CD4-positive, alpha-beta T cell treated with Interferon alpha-2 for 1 hour (primary cell): ENCODE data around the gene YIPF5.

Source experiments
- DNase-seq, 2 donors: peaks; one replicate each; pipeline ENCODE4 v3.0.0-alpha.2; 2020 to 2022

YIPF5 gene

GRCh38 chr5:144177548-144177947, 7.1 kb upstream of the YIPF5 start:
- no peak for DNase-seq

DNA sequence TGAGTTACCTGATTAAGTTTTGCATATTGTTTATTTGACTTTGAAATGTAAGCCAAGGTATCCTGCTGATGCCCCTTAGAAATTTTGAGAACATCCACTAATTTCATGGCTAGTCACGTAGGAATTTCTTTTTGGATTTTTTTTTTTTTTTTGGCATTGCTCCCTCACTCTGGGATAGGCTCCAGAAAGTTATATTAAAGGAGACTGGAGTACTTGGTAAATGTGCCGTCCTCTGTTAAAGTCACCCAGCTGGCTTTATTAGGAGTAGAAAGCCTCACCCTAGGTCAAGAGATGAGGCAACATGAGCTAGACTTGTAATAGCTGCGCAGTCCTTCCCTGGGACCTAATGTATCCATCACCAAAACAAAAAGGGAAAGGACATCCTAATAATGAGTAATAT, 3.3 kb upstream of the YIPF5 start:
- DNase-seq, result no peak

DNA sequence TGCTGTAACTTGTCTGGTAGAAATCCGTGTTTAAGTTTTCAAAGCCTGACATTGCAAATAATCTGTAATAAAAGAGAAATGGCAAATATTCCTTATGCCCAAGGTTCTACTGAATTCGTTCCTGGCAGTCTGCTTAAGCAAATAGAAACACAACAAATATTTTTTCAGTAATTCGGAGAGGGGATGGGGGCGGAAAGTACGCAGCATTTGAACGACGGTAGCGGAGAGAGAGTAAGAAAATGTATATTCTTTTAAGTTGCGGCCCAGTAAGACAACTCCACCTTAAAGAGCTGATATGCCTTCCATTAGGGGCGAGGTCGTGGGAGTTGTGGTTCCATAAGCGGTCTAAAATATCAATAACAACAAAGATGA, 569 bp downstream of the YIPF5 start:
- no peak for DNase-seq

DNA sequence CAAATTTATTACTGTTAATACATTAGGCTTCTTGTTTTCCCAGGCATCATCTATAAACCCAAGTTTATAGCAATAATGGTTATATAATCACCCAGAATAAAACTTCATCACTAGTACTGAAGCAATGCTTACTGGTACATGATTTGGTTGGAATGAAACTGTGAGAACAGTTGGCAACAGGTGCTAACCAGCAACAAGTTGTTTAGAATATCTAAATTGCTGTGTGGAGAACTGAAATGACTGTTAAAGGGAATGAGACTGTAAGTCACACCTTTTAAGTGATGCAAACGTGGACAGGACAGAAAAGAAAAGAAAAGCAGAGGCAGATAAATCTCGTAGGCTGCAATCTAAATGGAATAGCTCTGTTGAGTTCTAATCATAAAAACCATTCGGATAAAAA, 2.5 kb downstream of the YIPF5 start:
- no peak for DNase-seq

DNA sequence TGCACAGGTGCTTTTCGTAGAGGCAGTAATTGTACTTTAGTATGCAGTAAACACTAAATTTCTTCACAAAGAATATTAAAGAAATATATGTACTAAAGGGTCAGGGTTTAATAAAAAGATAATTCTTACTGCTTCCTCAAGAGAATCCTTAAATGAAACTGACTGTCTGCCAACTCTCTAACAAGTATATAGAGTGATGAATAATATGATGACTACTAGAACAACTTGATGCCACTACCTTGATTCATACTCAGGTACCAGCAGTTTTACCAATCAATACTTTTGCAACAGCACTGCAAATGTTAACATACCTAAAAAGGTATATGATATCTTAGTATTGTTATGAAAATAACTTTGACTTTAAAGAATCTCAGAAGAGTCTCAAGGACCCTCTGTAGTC, 3.8 kb downstream of the YIPF5 start:
- no peak for DNase-seq

- DNase-seq, result no peak
These were observed 7.8 kb downstream of the YIPF5 start for GRCh38 chr5:144162686-144163085.

DNA sequence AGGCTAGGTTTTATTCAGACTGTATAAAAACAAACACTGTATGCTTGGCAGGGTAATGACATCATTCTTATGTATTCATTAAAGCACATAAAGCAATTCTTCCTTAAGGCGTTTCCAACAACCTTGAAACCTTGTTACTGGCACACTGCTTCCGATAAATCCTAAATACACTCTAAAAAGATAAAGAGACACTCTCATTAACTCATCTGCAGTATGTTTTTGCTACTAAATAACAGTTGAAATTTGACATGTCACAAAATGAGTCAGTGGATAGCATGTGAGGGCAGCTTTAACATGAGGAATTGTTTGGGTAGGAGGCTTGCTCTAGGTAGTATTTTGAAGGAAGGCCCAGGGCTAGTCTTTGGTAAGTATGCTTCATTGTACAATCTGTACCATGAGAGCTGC, 13.7 kb downstream of the YIPF5 start:
- DNase-seq, result no peak

GRCh38 chr5:144151026-144151425, 19.4 kb downstream of the YIPF5 start:
- no peak for DNase-seq

DNA sequence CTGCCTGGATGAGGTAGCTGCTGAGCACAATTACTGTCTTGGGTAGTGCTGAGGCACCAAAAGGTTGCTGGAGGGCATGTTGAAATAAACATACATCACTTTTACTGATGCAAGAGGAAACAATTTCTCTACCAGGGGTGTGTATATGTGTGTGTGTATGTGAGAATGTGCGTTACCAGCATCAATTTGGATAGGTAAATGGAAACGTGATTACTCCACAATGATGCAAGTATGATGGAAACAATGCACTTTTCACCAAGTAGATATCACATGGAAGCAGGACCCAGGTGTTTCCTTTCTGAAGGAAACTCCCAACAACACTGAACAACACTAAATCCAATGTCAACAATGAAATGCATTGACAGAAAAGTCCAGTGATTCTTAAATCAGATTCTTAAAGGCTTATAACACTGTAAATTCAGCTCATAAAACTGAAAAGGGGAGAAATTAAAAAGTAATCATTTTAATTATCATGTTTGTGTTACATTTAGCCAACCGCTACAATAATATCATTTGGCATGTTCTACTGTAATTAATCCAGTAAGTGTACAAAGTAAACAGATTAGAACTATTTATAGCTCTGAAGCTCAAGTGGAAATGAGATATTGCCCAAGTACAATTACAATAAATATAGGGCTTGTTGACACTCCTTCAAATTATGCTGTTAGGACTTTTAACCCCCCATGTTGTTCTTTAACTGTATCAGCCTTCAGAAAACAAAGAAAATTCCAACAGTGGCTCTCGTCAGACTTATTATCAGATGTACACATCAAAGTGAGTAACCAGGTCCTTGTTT, 25.3 kb downstream of the YIPF5 start:
- DNase-seq, result no peak

GRCh38 chr5:144143625-144144024, 26.8 kb downstream of the YIPF5 start:
- no peak for DNase-seq

DNA sequence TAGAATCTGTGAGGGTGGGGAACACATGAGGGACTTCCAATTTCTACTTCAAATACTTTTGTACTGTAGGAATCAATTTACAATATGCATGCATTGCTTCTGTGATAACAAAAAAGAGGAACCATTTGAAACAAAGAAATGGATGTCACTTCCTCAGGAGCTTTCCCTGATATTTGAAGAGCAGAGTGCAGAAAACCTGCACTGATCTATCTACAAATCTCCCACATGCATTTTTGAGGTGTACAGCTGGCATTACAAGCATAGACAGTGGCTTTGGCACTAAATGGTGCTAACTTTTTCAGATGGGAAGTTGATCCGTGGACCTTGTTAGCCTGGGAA, 27.7 kb downstream of the YIPF5 start:
- DNase-seq, result no peak

- DNase-seq, result peak in 1 of 2 donors; percentile 28
These were observed 28.2 kb downstream of the YIPF5 start for GRCh38 chr5:144142139-144142823.

DNA sequence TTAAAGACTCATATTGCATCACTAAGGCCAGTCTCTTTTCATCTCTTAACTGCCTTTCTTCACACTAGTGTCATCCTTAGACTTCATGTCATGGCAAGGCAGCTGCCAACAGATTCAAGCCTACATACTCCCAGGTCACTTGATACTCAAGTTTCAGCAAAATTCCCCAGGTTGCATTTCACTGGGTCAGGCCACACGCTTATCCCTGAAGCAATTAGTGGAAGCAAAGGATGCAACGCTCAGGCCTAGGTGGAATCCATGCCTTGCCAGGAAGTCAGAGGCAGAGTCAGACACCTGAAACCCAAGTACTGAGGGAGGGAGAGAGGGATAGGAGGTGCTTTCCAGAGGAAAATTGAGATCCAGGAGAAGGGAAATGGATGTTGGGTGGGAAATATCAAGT, 28.9 kb downstream of the YIPF5 start:
- DNase-seq, result no peak

- no peak for DNase-seq
These were observed 30.9 kb downstream of the YIPF5 start for GRCh38 chr5:144139586-144139985.

DNA sequence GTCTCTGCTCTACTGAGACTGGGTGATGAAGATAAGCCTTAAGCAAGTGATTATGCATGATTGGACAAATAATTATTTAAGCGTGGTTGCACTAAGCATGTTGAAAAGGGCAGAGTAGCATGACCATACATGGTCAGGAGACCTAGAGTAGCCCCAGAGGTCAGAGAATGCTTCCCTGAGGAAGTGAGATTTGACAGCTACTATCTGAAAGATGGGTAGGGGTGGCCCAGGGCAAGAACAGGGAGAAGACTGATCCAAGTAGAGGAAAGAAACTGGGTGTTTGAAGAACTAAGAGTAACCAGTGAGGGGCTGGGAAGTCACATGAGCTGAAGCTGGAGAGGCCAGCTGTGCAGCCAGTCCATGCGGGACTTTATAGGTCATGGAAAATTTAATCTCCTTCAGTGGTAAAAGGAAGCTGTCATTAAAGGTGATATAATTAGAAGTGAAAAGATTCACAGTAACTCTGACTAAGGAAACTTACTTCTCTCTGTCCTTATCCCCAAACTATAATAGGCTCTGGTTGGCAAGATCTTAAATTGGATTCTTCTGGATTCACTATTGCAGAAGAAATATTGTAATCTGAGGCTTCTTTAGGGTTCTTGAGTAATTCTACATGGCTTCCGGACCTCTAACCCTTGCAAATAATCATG, 35.2 kb downstream of the YIPF5 start:
- DNase-seq, result no peak

DNA sequence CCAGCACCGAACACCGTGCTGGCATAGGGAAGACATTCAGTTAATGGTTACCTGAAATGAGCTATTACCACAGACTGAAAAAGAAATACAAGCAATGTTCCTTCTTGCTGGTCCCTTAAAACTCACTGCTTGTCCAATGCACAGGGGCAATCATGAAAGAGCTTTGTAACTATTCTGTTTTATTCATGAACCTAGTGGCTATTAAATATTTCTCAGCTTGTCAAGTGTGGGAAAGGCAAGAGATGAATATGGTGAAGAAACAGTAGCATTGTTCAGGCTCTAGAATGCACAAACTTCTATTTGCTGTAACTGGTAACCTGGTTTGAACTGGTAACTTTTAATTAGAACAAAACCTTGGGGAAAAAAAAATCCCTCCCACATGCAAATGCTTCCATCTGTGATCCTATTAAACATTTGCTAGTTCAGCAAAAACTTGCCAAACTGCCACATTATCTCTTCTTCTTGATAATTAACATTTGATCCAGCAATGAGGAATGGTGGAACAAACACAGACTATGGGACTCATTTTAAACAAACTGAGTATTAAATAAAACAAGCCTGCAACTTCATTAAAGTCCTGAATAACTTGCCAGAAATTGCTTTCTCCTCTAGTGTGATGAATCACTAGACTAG, 36.1 kb downstream of the YIPF5 start:
- DNase-seq, result no peak

- DNase-seq, result no peak
These were observed 37.3 kb downstream of the YIPF5 start for GRCh38 chr5:144133050-144133633.

DNA sequence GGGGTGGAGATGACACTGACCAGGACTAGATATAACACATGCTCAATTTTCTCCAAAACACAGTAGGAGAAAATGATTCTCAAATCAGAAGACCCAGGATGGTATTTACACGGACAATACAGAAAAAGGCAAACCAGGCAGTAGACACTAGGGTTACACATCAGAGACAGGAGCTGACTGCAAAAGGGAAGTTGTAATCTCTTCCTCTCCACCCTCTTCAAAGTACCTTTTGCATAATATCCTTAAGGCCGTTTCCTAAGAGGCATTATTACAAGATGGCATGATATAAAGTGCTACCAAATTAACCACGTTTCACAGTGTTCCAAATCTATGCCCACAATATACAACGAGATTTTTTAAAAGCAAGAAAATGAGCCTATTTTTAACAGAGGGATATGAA, 39.2 kb downstream of the YIPF5 start:
- no peak for DNase-seq

- no peak for DNase-seq
These were observed 40.2 kb downstream of the YIPF5 start for GRCh38 chr5:144130306-144130705.

DNA sequence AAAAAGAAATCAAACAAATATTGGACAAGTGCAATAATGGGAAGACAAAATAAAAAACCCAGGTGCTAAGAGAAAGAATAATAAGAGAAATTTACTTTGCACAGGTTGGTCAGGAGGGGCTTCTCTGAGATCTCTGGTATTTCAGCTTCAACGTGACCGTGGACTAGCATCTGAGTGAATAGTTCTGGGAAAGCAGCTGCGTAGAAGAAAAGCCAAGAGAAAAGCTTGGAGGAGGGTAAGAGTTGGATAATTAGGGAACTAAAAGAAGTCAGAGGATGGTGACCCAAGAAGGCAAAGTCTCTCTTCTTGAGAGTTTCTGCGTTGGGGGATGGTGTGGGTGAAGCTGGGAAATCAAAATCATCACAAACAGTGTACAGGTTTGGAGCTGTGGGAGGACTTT, 41.6 kb downstream of the YIPF5 start:
- no peak for DNase-seq

- no peak for DNase-seq
These were observed 43.8 kb downstream of the YIPF5 start for GRCh38 chr5:144126707-144127106.

DNA sequence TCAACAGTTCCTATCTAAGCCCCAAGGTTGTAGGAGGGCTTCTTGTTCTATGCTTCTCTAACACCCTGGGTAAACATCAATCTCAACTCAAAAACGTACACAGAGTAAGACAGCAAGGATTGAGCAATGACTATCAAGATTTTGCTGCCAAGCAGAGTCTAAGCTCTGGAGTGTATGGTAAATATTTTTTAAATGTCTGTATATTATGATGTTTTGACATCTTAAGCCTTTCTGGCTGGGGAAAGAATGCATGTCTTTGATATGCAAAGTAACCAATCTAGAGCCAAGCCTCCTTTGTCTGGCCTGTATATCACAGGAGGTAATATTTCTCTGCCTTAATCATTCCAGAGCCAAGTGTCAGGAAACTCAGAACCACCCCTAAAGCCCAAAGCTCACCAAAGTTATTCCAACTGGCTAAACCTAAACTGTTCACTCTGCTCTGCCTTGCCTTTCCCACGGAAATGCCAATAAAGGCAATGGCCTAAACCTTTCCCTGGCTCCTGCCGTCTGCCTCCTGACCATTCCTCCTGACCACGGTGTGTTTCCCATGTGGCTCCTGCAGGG, 45.2 kb downstream of the YIPF5 start:
- no peak for DNase-seq

- no peak for DNase-seq
These were observed 47.8 kb downstream of the YIPF5 start for GRCh38 chr5:144122641-144123040.
